Measurements from ENCODE around the gene COL8A2.

Gene COL8A2

GRCh38 chr1:36122062-36123030 is 2.7 kb downstream of the COL8A2 start:
- DNase-seq (ENCODE audit: low read depth in 2 of 2): no peak
- H3K4me3 ChIP-seq (replicated peaks in 1 of 2; ENCODE audit: low read depth in 2 of 2, low read length in 2 of 2): no peak overlapping the region
- TF ChIP-seq CTCF (IDR thresholded peaks at IDR 0.05; ENCODE audit: low read depth, low read length): no peak

GRCh38 chr1:36119456-36119855 is 5.6 kb downstream of the COL8A2 start:
- no peak for TF ChIP-seq CTCF (IDR thresholded peaks at IDR 0.05; ENCODE audit: low read depth, low read length)
- no peak overlapping the region for H3K4me3 ChIP-seq (replicated peaks in 1 of 2; ENCODE audit: low read depth in 2 of 2, low read length in 2 of 2)
- no peak for DNase-seq (ENCODE audit: low read depth in 2 of 2)

- no peak for TF ChIP-seq CTCF (IDR thresholded peaks at IDR 0.05; ENCODE audit: low read depth, low read length)
- no peak overlapping the region for H3K4me3 ChIP-seq (replicated peaks in 1 of 2; ENCODE audit: low read depth in 2 of 2, low read length in 2 of 2)
- no peak for DNase-seq (ENCODE audit: low read depth in 2 of 2)
Observed at GRCh38 chr1:36118447-36119204, 6.4 kb downstream of the COL8A2 start.

- H3K4me3 ChIP-seq (replicated peaks in 1 of 2; ENCODE audit: low read depth in 2 of 2, low read length in 2 of 2): no peak overlapping the region
- no peak for TF ChIP-seq CTCF (IDR thresholded peaks at IDR 0.05; ENCODE audit: low read depth, low read length)
- no peak for DNase-seq (ENCODE audit: low read depth in 2 of 2)
Observed at GRCh38 chr1:36116901-36117300, 8.1 kb downstream of the COL8A2 start.

DNA sequence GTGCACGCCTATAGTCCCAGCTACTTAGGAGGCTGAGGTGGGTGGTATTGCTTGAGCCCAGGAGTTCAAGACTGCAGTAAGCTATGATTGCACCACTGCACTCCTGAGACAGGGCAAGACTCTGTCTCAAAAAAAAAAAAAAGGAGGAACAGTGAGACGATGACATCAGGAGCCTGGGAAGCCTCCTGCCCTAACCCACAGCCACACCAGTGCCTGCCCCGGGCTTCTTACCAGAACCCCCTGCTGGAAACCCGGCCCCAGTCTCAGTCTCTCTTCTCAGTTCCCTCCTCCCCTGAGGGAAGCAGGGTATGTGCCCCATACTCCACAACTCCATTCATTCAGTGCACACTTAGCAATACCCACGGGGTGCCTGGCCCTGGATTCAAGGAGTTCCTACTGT is 9.1 kb downstream of the COL8A2 start:
- H3K4me3 ChIP-seq (replicated peaks in 1 of 2; ENCODE audit: low read depth in 2 of 2, low read length in 2 of 2): no peak overlapping the region
- no peak for TF ChIP-seq CTCF (IDR thresholded peaks at IDR 0.05; ENCODE audit: low read depth, low read length)
- DNase-seq (ENCODE audit: low read depth in 2 of 2): peak; percentile 40 to 42

DNA sequence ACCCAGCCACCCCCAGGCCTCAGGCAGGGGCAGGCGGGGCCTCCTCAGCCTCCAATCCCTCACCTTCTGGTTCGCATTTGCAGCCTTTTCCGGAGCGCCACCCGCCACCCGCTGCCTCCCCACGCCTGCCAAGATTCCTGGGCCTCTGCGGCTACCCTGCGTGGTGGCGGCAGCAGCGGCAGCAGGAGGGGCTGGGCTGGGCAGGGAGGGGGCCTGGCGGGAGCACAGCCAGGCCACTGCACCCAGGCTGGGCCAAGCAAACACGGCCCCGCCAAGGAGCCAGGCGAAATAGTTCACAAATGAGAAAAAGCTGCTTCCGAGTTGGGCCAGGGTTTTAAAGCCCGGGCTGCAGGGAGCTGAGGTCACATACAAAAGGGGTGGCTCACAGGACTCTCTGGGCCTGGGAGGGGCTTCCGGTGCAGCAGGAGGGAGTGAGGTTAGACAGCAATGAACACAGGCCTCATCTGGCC is 9.8 kb downstream of the COL8A2 start:
- no peak overlapping the region for H3K4me3 ChIP-seq (replicated peaks in 1 of 2; ENCODE audit: low read depth in 2 of 2, low read length in 2 of 2)
- no peak for TF ChIP-seq CTCF (IDR thresholded peaks at IDR 0.05; ENCODE audit: low read depth, low read length)
- DNase-seq (ENCODE audit: low read depth in 2 of 2): peak; percentile 45 to 76
